AG09309 (cell line): ENCODE results near the gene MCCD1.
"Not testable (repeated sequence)": the region's sequence is repeated elsewhere in the genome, so short reads cannot be mapped to it uniquely, and the experiment has no call there.

ENCODE experiments used
- DNase-seq: peaks from one replicate; pipeline ENCODE4 v3.0.0-alpha.2; 2010; ENCODE audit warnings: low read depth
- H3K4me3 ChIP-seq: 2 replicates; pipeline ENCODE4 v1.5.1; 2011; ENCODE audit warnings: mild to moderate bottlenecking, low read depth, low read length, moderate library complexity; ENCODE audit not compliant: control insufficient read depth
- TF ChIP-seq, protein P1 (sequence below): IDR thresholded peaks from 2 replicates; pipeline ENCODE4 v1.5.1; 2011; ENCODE audit warnings: mild to moderate bottlenecking, low read depth, low read length, inconsistent platforms; ENCODE audit not compliant: insufficient read depth, control insufficient read depth; ENCODE audit errors: missing control alignments

The MCCD1 gene

DNA sequence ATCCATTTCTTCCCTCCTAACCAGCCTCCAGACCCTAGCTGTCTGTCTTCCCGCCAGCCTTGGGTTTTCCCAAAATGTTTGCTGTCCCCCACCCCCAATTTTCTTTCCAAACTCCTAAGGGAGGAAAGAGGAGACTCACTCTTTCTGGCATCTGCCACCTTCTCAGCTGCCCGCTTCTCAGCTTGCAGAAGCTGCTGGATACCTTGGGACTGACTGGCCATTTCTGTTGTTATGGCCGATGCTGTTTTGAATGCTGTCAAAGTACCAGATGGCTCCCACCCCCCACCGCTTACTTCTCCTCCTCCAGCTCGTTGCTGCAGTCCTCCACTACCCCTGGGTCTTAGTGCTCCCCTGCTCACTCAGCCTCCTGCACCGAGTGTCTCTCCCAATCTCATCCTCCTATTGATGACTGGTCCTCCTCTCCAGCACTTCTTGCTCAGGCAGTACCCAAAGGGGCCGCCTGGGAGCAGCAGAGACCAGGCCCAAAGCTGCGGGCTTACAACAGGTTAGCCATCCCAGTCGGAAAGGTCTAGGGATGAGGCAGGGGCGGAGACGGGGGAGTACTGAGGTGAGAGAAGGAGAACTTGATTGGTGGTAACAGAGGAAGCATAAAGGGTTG lies 17.7 kb downstream of the MCCD1 start, which contains the start of gene ATP6V1G2:
Gene ATP6V1G2, minus strand, starts transcription at position 270 of the 619 bp plus-strand sequence. Its CDS starts 49 bp downstream, at position 221.
- TF ChIP-seq, protein P1, sequence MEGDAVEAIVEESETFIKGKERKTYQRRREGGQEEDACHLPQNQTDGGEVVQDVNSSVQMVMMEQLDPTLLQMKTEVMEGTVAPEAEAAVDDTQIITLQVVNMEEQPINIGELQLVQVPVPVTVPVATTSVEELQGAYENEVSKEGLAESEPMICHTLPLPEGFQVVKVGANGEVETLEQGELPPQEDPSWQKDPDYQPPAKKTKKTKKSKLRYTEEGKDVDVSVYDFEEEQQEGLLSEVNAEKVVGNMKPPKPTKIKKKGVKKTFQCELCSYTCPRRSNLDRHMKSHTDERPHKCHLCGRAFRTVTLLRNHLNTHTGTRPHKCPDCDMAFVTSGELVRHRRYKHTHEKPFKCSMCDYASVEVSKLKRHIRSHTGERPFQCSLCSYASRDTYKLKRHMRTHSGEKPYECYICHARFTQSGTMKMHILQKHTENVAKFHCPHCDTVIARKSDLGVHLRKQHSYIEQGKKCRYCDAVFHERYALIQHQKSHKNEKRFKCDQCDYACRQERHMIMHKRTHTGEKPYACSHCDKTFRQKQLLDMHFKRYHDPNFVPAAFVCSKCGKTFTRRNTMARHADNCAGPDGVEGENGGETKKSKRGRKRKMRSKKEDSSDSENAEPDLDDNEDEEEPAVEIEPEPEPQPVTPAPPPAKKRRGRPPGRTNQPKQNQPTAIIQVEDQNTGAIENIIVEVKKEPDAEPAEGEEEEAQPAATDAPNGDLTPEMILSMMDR = peak; percentile 100
- peak within 1 kb of the TSS; percentile 55 for H3K4me3 ChIP-seq
- peak; percentile 78 for DNase-seq

DNA sequence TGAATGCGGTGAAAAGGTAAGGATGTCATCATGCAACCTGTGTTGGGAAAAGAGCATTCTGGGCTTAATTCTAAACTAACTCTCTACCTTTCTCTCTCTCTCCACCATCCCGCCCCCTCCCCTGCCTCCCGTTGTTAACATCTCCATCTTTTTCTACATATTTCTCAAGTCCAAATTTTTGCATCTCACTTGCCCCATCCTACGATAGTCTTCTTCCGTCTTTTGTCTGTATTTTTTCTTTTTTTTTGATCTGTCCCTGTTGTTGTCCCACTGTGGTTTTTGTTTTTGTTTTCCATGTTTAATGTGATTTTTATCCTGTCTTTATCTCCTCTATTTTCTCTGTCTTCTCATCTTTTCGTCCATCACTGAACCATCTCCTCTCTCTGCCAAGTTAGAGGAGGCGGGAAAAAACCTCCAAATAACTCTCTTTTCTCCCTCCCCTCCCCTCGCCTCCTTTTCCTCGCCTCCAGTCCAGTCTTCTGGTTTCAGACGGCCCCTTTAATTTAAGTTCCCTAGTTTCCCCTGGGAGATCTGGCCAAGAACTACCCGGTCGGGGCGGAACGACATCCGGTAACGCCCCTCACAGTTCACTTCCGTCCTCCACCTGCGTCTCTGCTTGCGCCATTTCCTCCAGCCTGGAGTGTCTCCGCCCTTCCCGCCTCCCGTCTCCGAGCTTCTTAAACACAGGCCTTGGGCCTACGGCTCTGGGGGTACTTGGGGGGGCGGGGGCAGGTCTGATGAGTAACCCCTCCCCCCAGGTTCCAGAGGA lies 18.4 kb downstream of the MCCD1 start, which contains the start of gene NFKBIL1:
Gene NFKBIL1, plus strand, starts transcription at position 651 of the 769 bp plus-strand sequence. Its CDS starts 87 bp downstream, at position 738.
- TF ChIP-seq, protein P1 = no peak
- peak within 1 kb of the TSS; percentile 55 for H3K4me3 ChIP-seq
- DNase-seq = peak; percentile 93

DNA sequence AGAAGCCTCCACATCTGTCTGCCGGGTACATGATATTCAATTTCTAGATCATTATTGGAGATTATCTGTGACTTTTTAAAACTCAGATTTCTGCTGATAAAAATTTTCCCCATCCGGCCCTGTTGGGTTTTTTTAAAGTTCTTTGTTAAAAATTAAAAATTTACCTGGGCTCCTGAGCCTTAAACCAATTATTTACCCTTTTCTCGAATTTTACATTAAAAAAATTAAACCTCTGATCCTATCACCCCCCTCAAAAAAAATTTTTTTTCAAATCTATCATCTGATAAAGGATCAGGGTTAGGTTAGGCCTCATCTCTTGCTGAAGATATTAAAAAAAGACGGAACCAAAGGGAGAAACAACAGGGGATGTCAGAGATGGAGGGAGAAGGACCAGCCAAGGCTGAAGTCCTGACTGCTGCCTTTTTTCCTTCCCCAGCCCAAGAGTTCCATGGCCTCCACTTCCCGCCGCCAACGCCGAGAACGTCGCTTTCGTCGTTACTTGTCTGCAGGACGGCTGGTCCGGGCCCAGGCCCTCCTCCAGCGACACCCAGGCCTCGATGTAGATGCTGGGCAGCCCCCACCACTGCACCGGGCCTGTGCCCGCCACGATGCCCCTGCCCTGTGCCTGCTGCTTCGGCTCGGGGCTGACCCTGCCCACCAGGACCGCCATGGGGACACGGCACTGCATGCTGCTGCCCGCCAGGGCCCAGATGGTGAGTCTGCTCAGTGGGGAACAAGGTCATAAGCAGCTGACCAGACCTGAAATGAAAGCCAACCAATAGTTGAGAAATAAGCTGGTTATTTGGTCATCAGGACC lies 19.2 kb downstream of the MCCD1 start:
- DNase-seq = no peak
- peak overlapping the region; percentile 55 for H3K4me3 ChIP-seq
- TF ChIP-seq, protein P1 = no peak

DNA sequence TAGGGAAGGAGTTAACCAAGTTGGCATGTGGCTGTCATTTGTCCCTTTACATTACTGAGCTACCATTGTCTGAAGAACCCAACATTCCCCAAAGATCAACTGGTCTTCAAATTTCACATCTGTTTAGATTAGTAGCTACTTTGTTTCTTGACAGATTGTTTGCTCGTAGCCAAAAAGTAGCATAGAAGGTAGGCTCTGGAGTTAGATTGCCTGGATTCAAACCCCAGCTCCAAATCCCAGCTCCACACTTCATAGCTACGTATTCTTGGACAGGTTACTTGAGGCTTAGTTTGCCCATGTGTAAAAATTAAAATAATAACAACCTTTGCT lies 19.7 kb downstream of the MCCD1 start:
- H3K4me3 ChIP-seq = no peak overlapping the region
- TF ChIP-seq, protein P1 = no peak
- no peak for DNase-seq

DNA sequence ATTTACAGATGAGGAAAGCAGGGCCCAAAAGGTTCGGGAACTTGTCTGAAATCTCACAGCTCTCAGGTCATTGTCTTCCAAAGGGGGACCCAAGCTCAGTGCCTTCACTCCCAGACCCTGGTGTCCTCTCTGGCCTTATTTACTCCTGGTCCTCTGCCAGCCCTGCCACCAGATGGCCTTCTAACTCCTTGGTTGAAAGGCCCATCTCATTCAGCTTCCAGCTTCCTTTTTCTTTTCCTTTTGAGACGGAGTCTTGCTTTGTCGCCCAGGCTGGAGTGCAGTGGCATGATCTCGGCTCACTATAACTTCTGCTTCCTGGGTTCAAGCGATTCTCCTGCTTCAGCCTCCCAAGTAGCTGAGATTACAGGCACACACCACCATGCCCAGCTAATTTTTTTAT lies 22.6 kb downstream of the MCCD1 start:
- H3K4me3 ChIP-seq, DNase-seq: not testable (repeated sequence)
- TF ChIP-seq, protein P1 = peak; percentile 46

DNA sequence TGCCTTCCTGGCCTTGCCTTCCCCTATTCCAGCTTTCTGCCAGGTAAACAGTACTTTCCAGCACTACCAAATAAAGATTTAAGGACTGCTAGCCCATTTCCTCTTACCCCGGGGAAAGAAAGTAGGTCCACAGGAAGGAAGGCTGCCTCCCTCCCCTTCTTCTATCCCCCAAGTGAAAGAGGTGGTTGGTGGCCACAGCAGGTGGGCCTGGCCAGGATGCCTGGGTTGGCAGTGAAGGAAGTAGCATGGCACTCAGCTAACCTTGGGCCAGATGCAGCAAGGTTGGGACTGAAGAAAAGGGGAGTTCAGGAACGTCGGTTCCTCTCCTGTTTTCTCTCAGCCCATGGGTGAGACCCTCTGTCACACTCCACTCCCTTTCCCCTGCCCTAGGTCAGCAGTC lies 27.5 kb downstream of the MCCD1 start:
- DNase-seq = no peak
- TF ChIP-seq, protein P1 = no peak
- H3K4me3 ChIP-seq = no peak overlapping the region
